Measurements from ENCODE around the gene SRC.

DNA sequence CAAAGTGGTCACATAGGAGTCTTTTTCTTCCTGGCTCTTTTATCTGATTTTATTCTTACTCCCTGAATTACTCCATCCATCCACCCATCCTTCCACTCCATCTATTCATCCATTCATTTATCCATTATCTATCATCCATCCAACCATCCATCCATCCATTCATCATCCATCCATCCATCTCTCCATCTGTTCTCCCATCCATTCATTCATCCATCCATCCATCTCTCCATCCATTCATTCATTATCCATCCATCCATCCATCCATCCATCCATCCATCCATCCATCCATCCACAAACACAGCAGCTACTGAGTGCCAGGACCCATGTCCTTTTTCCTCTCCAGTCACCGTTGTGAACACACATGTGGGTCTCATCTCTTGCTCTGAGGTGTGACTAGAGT is 96.6 kb downstream of the SRC start:
- TF ChIP-seq, protein P1, sequence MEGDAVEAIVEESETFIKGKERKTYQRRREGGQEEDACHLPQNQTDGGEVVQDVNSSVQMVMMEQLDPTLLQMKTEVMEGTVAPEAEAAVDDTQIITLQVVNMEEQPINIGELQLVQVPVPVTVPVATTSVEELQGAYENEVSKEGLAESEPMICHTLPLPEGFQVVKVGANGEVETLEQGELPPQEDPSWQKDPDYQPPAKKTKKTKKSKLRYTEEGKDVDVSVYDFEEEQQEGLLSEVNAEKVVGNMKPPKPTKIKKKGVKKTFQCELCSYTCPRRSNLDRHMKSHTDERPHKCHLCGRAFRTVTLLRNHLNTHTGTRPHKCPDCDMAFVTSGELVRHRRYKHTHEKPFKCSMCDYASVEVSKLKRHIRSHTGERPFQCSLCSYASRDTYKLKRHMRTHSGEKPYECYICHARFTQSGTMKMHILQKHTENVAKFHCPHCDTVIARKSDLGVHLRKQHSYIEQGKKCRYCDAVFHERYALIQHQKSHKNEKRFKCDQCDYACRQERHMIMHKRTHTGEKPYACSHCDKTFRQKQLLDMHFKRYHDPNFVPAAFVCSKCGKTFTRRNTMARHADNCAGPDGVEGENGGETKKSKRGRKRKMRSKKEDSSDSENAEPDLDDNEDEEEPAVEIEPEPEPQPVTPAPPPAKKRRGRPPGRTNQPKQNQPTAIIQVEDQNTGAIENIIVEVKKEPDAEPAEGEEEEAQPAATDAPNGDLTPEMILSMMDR (optimal IDR thresholded peaks at IDR 0.05 in 1 of 3, IDR thresholded peaks at IDR 0.05 in 1 of 3, conservative IDR thresholded peaks at IDR 0.05 in 1 of 3; ENCODE audit: extremely low read depth in 1 of 3, insufficient read depth in 2 of 3, low read length in 3 of 3) = no peak
- TF ChIP-seq EZH2 (IDR thresholded peaks at IDR 0.05; ENCODE audit: low read length) = no peak
